ENCODE measurements around the gene FRMPD2. TPM values are rescaled to one million over a fixed set of nuclear protein-coding genes. Genes with fewer than 3 reads are reported as not detected.
"Not testable (repeated sequence)": the region's sequence is repeated elsewhere in the genome, so short reads cannot be mapped to it uniquely, and the experiment has no call there.

The FRMPD2 gene
- polyA plus RNA-seq, 1 donor from 2014 or later: 0.14 TPM

DNA sequence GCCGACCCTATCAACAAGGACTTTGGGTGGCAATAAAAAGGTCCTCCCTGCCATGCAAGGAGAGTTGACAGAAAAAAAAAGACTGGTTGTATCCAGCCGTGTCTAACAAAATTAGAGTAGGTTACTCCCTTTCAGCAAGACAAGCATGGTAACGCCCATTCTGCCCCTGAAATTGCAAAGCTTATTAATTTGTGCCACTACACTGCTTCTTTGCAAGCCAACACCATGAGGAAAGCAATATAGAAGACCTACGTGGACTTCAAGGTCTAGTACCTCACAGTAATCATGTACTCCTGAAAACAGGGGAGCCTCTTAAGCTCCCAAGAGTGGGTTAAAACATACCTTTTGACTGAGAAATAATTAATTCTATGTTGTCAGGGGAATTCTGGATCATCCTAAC lies 90.3 kb downstream of the FRMPD2 start:
- Histone ChIP-seq H3K27me3 (ENCODE audit: insufficient read depth, low read depth, low read length) (no peaks in the 10 kb centered on the region), H3K9me3 (ENCODE audit: low read length) (no peaks in the 10 kb centered on the region), H3K79me2 (replicated peaks; ENCODE audit: insufficient read depth, low read length) (no peaks in the 10 kb centered on the region), H3K9ac (ENCODE audit: low read length) (no peak overlapping the region), H3K27ac (ENCODE audit: low read length) (no peak overlapping the region), H3K4me3 (ENCODE audit: low read length) (no peak overlapping the region), H4K20me1 (ENCODE audit: insufficient read depth) (no peaks in the 10 kb centered on the region), H3K4me2 (ENCODE audit: low read length) (no peak overlapping the region), H3F3A (ENCODE audit: insufficient read depth, low read length, poor library complexity, severe bottlenecking) (no peaks in the 10 kb centered on the region), H3K9me2 (ENCODE audit: insufficient read depth, low read length) (no peaks in the 10 kb centered on the region), H2AFZ (ENCODE audit: low read depth, low read length) (no peak overlapping the region), H3K36me3 (ENCODE audit: insufficient read depth, low read length) (no peaks in the 10 kb centered on the region)
- TF ChIP-seq, protein P1, sequence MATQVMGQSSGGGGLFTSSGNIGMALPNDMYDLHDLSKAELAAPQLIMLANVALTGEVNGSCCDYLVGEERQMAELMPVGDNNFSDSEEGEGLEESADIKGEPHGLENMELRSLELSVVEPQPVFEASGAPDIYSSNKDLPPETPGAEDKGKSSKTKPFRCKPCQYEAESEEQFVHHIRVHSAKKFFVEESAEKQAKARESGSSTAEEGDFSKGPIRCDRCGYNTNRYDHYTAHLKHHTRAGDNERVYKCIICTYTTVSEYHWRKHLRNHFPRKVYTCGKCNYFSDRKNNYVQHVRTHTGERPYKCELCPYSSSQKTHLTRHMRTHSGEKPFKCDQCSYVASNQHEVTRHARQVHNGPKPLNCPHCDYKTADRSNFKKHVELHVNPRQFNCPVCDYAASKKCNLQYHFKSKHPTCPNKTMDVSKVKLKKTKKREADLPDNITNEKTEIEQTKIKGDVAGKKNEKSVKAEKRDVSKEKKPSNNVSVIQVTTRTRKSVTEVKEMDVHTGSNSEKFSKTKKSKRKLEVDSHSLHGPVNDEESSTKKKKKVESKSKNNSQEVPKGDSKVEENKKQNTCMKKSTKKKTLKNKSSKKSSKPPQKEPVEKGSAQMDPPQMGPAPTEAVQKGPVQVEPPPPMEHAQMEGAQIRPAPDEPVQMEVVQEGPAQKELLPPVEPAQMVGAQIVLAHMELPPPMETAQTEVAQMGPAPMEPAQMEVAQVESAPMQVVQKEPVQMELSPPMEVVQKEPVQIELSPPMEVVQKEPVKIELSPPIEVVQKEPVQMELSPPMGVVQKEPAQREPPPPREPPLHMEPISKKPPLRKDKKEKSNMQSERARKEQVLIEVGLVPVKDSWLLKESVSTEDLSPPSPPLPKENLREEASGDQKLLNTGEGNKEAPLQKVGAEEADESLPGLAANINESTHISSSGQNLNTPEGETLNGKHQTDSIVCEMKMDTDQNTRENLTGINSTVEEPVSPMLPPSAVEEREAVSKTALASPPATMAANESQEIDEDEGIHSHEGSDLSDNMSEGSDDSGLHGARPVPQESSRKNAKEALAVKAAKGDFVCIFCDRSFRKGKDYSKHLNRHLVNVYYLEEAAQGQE (IDR thresholded peaks at IDR 0.05; ENCODE audit: borderline replicate concordance): no peak
- TF ChIP-seq RAD21 (conservative IDR thresholded peaks at IDR 0.05) (no peak), CTCF (IDR thresholded peaks at IDR 0.05; ENCODE audit: poor library complexity, severe bottlenecking) (no peak), EP300 (conservative IDR thresholded peaks at IDR 0.05; ENCODE audit: poor library complexity, severe bottlenecking) (no peak), TAF1 (IDR thresholded peaks at IDR 0.05; ENCODE audit: low read depth) (no peak), EZH2 (IDR thresholded peaks at IDR 0.05; ENCODE audit: borderline replicate concordance, insufficient read depth, low read length, poor library complexity, severe bottlenecking) (no peak), MXI1 (conservative IDR thresholded peaks at IDR 0.05; ENCODE audit: poor library complexity, severe bottlenecking) (no peak), SMC3 (conservative IDR thresholded peaks at IDR 0.05; ENCODE audit: poor library complexity) (no peak), POLR2AphosphoS5 (IDR thresholded peaks at IDR 0.05) (no peak)

- not testable (repeated sequence) for H3K4me2 ChIP-seq (ENCODE audit: low read length); H2AFZ ChIP-seq (ENCODE audit: low read depth, low read length); H3K9ac ChIP-seq (ENCODE audit: low read length); H4K20me1 ChIP-seq (ENCODE audit: insufficient read depth); H3K9me3 ChIP-seq (ENCODE audit: low read length); H3K36me3 ChIP-seq (ENCODE audit: insufficient read depth, low read length); H3K79me2 ChIP-seq (replicated peaks; ENCODE audit: insufficient read depth, low read length); H3F3A ChIP-seq (ENCODE audit: insufficient read depth, low read length, poor library complexity, severe bottlenecking); H3K9me2 ChIP-seq (ENCODE audit: insufficient read depth, low read length); H3K27me3 ChIP-seq (ENCODE audit: insufficient read depth, low read depth, low read length)
- H3K27ac ChIP-seq (ENCODE audit: low read length): peak overlapping the region; percentile 65
- peak overlapping the region; percentile 40 for H3K4me3 ChIP-seq (ENCODE audit: low read length)
- TF ChIP-seq EP300 (conservative IDR thresholded peaks at IDR 0.05; ENCODE audit: poor library complexity, severe bottlenecking) (peak; percentile 50), POLR2AphosphoS5 (IDR thresholded peaks at IDR 0.05) (peak; percentile 28)
Observed at GRCh38 chr10:48172715-48173114, 101.8 kb downstream of the FRMPD2 start.

GRCh38 chr10:48160670-48161069 lies 113.8 kb downstream of the FRMPD2 start:
- not testable (repeated sequence) for H3K9me2 ChIP-seq (ENCODE audit: insufficient read depth, low read length); H3K9me3 ChIP-seq (ENCODE audit: low read length); H3K4me3 ChIP-seq (ENCODE audit: low read length); H3F3A ChIP-seq (ENCODE audit: insufficient read depth, low read length, poor library complexity, severe bottlenecking); H3K4me2 ChIP-seq (ENCODE audit: low read length); H3K9ac ChIP-seq (ENCODE audit: low read length); H2AFZ ChIP-seq (ENCODE audit: low read depth, low read length); H3K79me2 ChIP-seq (replicated peaks; ENCODE audit: insufficient read depth, low read length); H4K20me1 ChIP-seq (ENCODE audit: insufficient read depth); H3K27me3 ChIP-seq (ENCODE audit: insufficient read depth, low read depth, low read length); H3K27ac ChIP-seq (ENCODE audit: low read length); H3K36me3 ChIP-seq (ENCODE audit: insufficient read depth, low read length)

DNA sequence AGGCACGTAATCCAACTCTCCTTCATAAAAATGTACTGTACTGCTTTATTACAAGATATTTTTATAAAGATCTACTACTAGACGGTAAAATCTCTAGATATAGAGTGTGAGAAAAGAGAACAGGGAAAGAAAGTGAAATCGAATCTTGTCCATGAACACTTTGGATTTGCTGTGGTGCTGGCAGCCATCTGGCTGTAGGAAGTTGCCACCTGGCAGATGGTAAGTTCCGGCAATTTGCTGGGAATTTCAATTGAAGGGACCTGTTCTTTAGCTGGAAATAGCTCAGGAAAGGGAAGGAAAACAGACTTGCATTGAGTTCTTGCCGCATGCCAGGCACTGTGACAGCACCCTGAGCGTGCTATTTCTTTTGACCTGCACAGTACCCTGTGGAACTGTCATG lies 114.3 kb downstream of the FRMPD2 start:
- H3K9me2 ChIP-seq (ENCODE audit: insufficient read depth, low read length); H3K27me3 ChIP-seq (ENCODE audit: insufficient read depth, low read depth, low read length); H3K9me3 ChIP-seq (ENCODE audit: low read length); H3F3A ChIP-seq (ENCODE audit: insufficient read depth, low read length, poor library complexity, severe bottlenecking); H3K4me3 ChIP-seq (ENCODE audit: low read length); H3K36me3 ChIP-seq (ENCODE audit: insufficient read depth, low read length); H3K79me2 ChIP-seq (replicated peaks; ENCODE audit: insufficient read depth, low read length); H3K4me2 ChIP-seq (ENCODE audit: low read length); H4K20me1 ChIP-seq (ENCODE audit: insufficient read depth); H2AFZ ChIP-seq (ENCODE audit: low read depth, low read length); H3K9ac ChIP-seq (ENCODE audit: low read length); H3K27ac ChIP-seq (ENCODE audit: low read length): not testable (repeated sequence)

- H3K4me2 ChIP-seq (ENCODE audit: low read length); H4K20me1 ChIP-seq (ENCODE audit: insufficient read depth); H3K4me3 ChIP-seq (ENCODE audit: low read length); H3K79me2 ChIP-seq (replicated peaks; ENCODE audit: insufficient read depth, low read length); H2AFZ ChIP-seq (ENCODE audit: low read depth, low read length); H3K27me3 ChIP-seq (ENCODE audit: insufficient read depth, low read depth, low read length); H3K36me3 ChIP-seq (ENCODE audit: insufficient read depth, low read length); H3K9ac ChIP-seq (ENCODE audit: low read length); H3K27ac ChIP-seq (ENCODE audit: low read length); H3F3A ChIP-seq (ENCODE audit: insufficient read depth, low read length, poor library complexity, severe bottlenecking); H3K9me3 ChIP-seq (ENCODE audit: low read length); H3K9me2 ChIP-seq (ENCODE audit: insufficient read depth, low read length): not testable (repeated sequence)
Observed at GRCh38 chr10:48154211-48155140, 120.0 kb downstream of the FRMPD2 start.
